Lower lobe of right lung (tissue), 2 donors: ENCODE measurements around the gene STON2. TPM values are rescaled to one million over a fixed set of nuclear protein-coding genes. Genes with fewer than 3 reads are reported as not detected.

Experiments used
- ATAC-seq, 2 donors: fragments of 200-7000 bp; cut with Tn5 transposase; one replicate each; pipeline ENCODE4 v1.9.1; 2020 to 2022; ENCODE audit warnings: mild to moderate bottlenecking in 2 of 2, moderate library complexity in 2 of 2
- DNase-seq: peaks from one replicate; pipeline ENCODE4 v3.0.0-alpha.2; 2020
- H3K27ac ChIP-seq: fragments of 200-600 bp; one replicate; pipeline ENCODE4 v1.8.0; 2022
- H3K27me3 ChIP-seq: fragments of 200-600 bp; one replicate; pipeline ENCODE4 v1.8.0; 2022; ENCODE audit warnings: low read depth
- H3K36me3 ChIP-seq: fragments of 200-600 bp; one replicate; pipeline ENCODE4 v1.8.0; 2022; ENCODE audit warnings: mild to moderate bottlenecking
- H3K4me1 ChIP-seq: fragments of 200-600 bp; one replicate; pipeline ENCODE4 v1.8.0; 2022
- H3K4me3 ChIP-seq: fragments of 200-600 bp; one replicate; pipeline ENCODE4 v1.8.0; 2022; ENCODE audit warnings: mild to moderate bottlenecking
- H3K9me3 ChIP-seq: fragments of 200-600 bp; one replicate; pipeline ENCODE4 v1.8.0; 2022
- CTCF ChIP-seq: fragments of 200-600 bp; IDR thresholded peaks from one replicate; pipeline ENCODE4 v1.8.0; 2022; ENCODE audit warnings: antibody characterized with exemption, mild to moderate bottlenecking
- intact Hi-C: fragments of 100-400 bp; cut with DNase I; formaldehyde crosslinking; loops from one replicate; pipeline ENCODE4 v1.11.0; 2022
- total RNA-seq: library from RNA; stranded (reverse); fragmentation: NEBNext Ultra II Directional; extraction: Animal tissue kit (Norgen Biotek cat#: 25700); gene quantifications from one replicate; pipeline ENCODE4 v1.2.1, GENCODE V29; 2021
- donor health status: DM: no; HTN: yes; CAD: no; lungs with severe emphysema.

STON2 gene
- total RNA-seq, 1 donor from 2014 or later = 34.3 TPM

GRCh38 chr14:81341781-81342180, 58.3 kb downstream of the STON2 start:
- Histone ChIP-seq H3K27ac (no peak overlapping the region), H3K4me3 (no peak overlapping the region), H3K4me1 (no peaks in the 10 kb centered on the region), H3K9me3 (no peaks in the 10 kb centered on the region), H3K27me3 (no peaks in the 10 kb centered on the region), H3K36me3 (no peaks in the 10 kb centered on the region)
- no peak for ATAC-seq
- intact Hi-C loops = no loop called here
- TF ChIP-seq CTCF = no peak
- no peak for DNase-seq

DNA sequence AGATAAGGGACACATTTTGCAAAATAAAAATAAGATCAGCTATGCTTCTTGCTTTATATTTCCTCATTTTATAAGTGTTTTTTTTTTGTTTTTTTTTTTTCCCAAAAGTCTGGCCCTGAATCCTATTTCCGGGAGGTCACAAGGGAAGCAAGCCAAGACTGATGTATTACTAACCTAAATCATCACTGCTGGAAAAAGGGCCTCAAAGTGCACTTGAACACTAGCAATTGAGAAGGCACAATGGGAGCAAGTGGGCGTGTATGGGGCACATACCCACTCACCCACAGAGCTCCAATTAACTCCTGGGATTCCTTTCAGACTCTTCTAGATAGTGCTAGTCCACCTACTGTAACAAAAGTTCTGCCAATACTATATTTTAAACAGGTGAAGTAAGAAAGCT, 58.8 kb downstream of the STON2 start:
- DNase-seq = no peak
- H3K27me3 ChIP-seq = no peaks in the 10 kb centered on the region
- H3K4me3 ChIP-seq = no peak overlapping the region
- no peaks in the 10 kb centered on the region for H3K9me3 ChIP-seq
- H3K36me3 ChIP-seq = no peaks in the 10 kb centered on the region
- H3K27ac ChIP-seq = no peak overlapping the region
- intact Hi-C loops = no loop called here
- peak in 1 of 2 donors; percentile 41 for ATAC-seq
- no peak for TF ChIP-seq CTCF
- H3K4me1 ChIP-seq = no peaks in the 10 kb centered on the region

DNA sequence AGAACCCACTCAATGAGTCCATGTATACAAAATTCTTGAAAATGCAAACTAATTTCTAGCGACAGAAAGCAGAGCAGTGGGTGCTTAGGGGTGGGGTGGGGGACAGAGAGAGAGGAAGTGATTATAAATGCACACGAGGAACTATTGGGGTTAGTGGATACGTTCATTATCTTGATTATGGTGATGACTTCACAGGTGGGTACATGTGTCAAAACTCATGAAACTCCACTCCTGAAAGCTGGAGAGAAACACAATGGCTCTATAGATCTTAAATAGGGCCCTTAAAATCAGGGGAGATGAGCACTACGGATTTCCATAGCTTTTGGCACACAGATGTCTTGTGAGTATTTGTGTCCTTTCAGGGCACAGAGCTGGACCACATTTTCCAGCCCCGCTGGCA, 59.9 kb downstream of the STON2 start:
- DNase-seq (no peak), ATAC-seq (no peak)
- no peak for TF ChIP-seq CTCF
- no peaks in the 10 kb centered on the region for H3K36me3 ChIP-seq
- H3K4me1 ChIP-seq = no peaks in the 10 kb centered on the region
- no peak overlapping the region for H3K27ac ChIP-seq
- intact Hi-C loops = no loop called here
- H3K4me3 ChIP-seq = no peak overlapping the region
- H3K27me3 ChIP-seq = no peaks in the 10 kb centered on the region
- H3K9me3 ChIP-seq = no peaks in the 10 kb centered on the region

GRCh38 chr14:81337073-81337472, 63.1 kb downstream of the STON2 start:
- intact Hi-C loops = no loop called here
- Histone ChIP-seq H3K27me3 (no peaks in the 10 kb centered on the region), H3K9me3 (no peaks in the 10 kb centered on the region), H3K4me1 (no peaks in the 10 kb centered on the region), H3K27ac (no peak overlapping the region), H3K36me3 (no peaks in the 10 kb centered on the region), H3K4me3 (no peak overlapping the region)
- DNase-seq = no peak
- no peak for ATAC-seq
- no peak for TF ChIP-seq CTCF

- intact Hi-C loops = no loop called here
These were observed 64.1 kb downstream of the STON2 start for GRCh38 chr14:81336009-81336408.

More at GRCh38 chr14:81336009-81336408, 64.1 kb downstream of the STON2 start:
- DNase-seq = no peak
- no peak for ATAC-seq
- Histone ChIP-seq H3K9me3 (no peaks in the 10 kb centered on the region), H3K27me3 (no peaks in the 10 kb centered on the region), H3K36me3 (no peaks in the 10 kb centered on the region), H3K4me1 (no peaks in the 10 kb centered on the region), H3K4me3 (no peak overlapping the region), H3K27ac (no peak overlapping the region)
- no peak for TF ChIP-seq CTCF
